C4-2B (cell line): ENCODE results near the gene MEGF11.

Experiments used
- CTCF ChIP-seq: fragments of 450-650 bp; conservative IDR thresholded peaks from 2 replicates; pipeline ENCODE4 v1.5.1; 2017; ENCODE audit warnings: mild to moderate bottlenecking
- ZFX ChIP-seq: fragments of 450-650 bp; IDR thresholded peaks from 2 replicates; pipeline ENCODE4 v1.6.1; 2017

GRCh38 chr15:66051833-66052232 lies 201.7 kb downstream of the MEGF11 start:
- no peak for TF ChIP-seq CTCF
- no peak for TF ChIP-seq ZFX
